HG03571 (cell line): ENCODE data around the gene MOSPD3.
"Not testable (repeated sequence)": the region's sequence is repeated elsewhere in the genome, so short reads cannot be mapped to it uniquely, and the experiment has no call there.

Experiments used
- ATAC-seq: cut with Tn5 transposase; IDR thresholded peaks from one replicate; pipeline ENCODE4 v1.9.1; 2021; ENCODE audit not compliant: unreplicated experiment

The MOSPD3 gene, protein sequence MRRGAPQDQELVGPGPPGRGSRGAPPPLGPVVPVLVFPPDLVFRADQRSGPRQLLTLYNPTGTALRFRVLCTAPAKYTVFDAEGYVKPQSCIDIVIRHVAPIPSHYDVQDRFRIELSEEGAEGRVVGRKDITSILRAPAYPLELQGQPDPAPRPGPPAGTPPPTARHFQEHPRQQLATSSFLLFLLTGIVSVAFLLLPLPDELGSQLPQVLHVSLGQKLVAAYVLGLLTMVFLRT

DNA sequence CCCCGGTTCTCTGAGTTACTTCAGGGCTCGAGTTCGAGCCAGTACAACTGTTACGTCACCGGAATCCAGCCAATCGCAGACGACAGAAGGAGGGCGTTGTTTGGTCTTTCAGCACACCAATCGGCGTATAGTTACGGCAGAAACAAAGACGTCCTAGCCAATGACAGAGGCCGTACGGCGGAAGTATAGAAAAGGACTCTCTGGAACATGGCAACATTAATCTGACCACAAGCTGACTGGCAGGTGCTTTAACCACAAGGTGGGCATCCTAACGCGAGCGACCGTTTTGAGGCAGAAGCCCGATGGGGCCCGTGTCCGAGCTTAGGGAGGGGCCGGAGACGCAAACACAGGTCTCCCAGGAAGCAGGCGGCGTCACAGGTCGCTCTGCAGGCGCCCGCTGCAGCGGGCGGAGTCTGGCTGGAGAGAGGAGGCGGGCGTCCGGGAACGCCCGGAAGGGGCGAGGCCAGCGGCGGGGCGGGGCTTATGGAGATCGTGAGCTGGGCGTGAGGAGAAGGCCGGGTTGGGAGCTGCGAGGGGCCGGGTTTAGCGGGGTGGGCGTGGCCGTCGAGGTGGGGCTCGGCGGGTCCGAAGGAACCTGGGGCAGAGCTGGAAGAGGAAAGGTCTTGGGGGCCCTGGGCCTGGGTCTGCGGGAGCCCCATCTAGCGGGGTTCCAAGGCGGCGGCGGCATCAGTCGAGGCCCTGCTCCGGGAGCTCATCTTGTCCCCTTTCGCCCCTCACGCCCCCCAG lies at the start of gene MOSPD3:
TSS of gene MOSPD3 (plus strand) at position 558 of the 747 bp plus-strand sequence. CDS start 252 bp downstream, outside the sequence.
- peak; percentile 91 for ATAC-seq

DNA sequence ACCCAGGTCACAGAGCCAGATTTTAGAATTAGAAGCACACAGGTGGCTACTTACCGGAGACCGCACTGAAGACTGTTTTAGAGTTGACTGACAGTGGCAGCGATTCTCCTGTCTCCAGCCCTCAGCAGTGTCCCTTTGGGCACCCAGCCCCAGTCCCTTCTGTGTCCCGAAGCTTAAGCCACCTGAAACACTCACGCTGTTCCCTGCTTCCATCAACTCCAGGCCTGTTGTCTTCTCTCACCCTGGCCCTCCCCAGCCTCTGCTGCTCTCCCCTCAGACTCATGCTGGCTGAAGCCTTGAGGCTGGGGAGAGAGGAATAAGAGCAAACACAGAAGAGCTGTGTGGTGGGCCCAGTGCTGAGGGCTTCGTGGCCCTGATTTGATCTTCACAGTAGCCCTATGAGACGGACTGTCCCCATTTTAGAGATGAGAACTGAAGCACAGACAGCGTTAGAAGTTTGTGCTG lies 49.2 kb upstream of the MOSPD3 start:
- ATAC-seq, result no peak

DNA sequence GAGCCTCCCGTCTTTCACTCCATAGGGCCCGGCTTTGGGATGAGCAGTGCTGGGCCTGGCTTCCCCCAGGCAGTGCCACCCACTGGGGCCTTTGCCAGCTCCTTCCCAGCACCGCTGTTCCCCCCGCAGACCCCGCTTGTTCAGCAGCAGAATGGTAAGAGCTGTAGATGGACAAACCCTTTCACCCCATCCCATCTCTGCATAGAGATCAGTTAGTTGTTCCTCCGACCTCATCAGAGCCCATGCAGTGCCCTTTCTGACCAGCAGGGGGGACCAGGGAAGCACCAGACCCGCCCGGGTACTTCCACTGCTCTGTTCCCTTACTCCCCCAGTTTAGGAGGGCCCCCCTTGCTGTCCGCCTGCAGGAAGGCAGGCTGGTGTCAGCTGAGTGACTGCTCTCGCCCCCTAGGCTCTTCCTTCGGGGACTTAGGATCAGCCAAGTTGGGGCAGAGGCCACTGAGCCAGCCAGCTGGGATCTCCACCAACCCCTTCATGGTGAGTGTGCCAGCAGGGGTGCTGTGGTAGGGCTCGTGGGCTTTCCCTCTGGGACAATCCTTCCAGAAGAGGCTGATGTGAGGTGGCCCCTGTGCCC lies 48.4 kb upstream of the MOSPD3 start:
- no peak for ATAC-seq

DNA sequence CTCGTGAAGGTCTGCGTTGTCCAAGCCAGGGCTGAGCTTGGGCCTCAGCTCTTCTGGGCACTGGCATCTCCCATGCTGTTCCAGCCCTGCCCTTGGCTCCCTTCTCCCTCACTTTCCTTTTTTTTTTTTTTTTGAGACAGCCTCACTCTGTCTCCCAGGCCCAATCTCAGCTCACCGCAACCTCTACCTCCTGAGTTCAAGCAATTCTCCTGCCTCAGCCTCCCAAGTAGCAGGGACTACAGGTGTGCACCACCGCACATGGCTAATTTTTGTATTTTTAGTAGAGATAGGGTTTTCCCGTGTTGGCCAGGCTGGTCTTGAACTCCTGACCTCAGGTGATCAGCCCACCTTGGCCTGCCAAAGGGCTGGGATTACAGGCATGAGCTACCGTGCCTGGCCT lies 47.9 kb upstream of the MOSPD3 start:
- not testable (repeated sequence) for ATAC-seq

DNA sequence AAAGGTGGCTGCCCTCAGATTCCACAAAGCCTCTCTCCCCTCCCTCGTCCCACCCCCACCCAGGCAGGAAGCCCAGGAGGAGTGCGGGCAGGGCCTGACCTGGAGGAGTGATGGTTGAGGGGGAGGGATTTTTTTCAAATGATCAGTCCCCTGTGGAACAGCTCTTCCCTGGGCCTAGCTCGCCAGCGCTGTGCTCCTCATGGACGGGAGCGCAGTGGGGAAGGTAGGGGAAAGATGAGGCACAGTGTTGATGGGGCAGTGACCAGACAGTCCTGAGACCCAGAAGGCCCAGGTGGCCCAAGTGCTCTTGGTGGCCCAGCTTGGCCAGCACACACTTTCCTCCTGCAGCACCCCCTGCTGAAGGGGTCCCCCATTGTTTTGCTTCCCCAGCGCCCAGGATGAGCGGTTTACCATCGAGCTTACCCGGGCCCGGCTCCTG lies 47.2 kb upstream of the MOSPD3 start:
- ATAC-seq, result no peak

DNA sequence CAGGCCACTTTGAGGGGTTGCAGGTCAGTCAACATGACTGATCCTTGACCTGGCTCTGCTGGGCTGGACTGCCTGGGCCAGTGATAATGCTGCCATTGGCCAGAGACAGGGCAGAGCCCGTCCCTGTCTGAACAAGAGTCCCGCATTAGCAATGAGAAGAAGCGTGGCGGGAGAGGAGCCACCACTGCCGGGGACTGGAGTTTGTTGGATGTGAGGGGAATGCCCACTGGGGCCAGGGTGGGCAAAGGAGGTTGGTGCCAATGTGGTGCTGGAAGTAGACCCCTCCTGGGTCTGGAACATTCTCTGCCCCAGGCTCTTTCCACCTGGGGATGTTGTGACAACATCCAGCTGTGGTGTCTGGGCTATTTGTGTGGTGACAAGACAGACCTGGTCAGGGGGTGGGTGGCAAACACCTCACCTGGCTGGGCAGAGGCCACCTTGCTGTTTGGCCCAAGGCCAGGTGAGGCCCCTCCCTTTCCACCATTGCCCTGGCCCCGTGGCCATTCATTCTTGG lies 46.3 kb upstream of the MOSPD3 start:
- ATAC-seq, result no peak

DNA sequence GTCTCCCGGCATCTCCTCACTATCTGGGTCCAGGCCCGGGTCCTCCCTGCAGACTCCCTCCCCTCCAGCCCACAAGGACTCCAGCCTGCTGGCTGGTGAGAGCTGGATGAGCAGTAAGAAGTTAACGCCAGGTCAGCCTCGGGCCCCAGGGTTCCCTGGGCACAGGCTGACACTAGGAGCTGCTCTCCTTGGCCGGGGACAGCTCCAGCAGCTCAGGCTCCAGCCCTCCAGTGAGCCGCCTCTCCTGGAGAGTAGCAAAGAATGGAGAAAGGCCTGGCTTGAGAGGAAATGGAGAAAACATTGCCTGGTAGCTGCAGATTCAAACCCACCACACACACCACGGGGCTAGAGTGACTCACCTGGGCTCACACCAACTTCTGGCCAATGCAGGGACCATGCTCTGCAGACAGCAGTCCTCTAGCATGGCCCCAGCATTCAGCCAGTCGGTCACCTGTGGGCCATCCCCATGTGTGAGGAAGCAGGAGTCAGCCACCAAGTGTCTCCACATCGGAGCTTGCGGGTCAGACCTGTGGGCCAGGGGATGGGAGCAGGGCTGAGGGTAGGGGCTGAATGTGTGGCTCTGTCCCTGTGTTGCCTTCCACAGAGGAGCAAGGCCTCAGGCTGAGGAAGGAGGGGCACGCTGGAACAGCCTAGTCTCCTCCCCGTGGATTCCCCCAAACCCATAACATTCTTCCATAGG lies 45.2 kb upstream of the MOSPD3 start:
- no peak for ATAC-seq

DNA sequence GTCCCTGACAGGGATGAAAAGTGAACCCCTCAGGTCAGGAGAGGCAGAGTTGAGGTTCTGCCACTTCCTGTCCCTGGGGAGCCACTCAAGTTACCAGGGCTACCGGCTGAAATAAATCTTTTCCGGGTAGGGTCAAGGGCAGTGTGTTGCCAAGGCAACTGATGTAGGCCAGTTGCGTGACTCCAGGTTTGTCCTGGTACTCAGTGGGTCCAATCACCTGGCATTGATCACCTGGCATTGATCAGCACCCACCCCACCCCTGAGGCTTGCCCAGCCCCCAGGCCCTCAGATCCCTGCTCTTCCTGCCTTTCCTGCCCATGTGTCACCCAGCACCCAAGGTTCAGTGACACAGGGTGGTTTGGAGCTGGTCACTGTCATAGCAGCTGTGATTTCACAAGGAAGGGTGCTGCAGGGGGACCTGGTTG lies 44.6 kb upstream of the MOSPD3 start:
- no peak for ATAC-seq

DNA sequence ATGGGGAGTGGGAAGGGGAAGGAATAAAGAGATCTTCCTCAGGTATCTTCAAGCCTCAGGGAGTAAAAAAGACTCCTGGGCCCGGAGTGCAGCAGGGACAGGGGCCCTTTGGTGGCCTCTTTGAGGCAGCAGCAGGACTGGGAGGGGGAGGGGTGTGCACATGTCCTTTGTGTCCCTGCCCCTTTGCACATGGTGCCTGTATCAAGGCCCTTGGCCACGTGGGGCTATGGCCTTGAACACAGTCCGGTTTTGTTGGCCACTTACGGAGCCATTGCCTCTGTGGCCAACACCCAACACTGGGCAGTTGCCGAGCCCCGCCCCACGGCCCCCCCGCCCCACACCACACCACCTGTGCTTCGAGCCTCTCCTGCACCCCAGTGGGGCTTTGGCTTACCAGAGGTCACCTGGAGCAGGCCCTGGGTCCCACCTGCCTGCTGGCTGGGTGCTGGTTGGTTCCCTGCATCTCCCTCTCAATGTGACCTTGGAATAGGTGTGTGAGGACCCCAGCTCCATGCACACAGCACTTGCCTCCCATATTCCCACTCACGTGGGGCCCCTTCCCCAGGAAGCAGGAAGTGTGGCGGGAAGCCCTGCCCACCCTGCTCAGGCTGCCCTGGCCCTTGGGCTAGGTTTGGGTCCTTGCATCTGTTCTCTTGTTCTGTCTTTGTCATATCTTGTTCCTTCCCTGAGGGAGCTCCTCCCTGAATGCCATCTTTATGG lies 44.0 kb upstream of the MOSPD3 start:
- ATAC-seq, result no peak

DNA sequence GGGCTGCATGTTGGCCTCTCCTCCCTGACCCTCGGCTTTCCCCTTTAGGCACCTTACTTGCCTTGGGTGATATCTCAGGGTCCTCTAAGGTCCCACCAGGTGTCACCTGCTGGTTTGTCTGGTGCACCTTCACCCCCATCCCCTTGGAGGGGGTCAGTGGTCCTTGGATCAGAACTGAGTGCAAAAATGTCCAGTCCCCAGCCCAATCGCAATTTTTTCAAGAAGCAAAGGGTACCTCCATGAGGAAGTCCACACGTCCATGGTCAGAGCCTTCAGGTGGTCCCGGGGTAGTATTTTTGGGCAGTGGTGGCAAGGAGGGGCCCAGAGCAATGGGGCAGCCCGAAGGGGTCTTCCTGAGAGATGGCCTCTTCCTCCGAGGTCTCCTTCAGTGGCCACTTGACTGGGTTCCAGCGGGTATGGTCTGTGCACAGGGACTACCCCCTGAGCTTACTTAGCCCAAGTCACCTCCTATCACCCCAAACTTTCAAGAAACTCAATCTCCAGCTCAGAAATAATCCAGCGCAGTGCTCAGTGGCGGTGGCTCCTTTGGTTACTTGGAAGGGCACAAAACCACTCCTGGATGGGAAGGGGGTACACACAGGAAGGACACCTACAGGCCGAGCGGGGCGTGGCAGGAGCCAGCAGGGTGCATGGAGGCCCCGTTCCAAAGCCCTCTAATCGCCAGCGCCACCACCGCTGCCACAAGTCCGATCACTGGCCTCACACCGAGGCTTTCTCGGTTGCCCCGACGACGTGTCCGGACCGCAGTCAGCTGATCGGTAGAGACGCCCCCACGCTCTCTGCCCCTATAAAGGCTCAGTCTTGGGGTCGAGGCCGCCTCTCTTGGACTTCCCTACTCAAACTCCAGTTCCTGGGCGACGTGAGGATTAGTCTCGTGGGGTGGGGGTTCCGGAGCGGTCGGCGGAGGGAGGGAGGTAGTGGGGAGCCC lies 43.2 kb upstream of the MOSPD3 start:
- ATAC-seq, result no peak

DNA sequence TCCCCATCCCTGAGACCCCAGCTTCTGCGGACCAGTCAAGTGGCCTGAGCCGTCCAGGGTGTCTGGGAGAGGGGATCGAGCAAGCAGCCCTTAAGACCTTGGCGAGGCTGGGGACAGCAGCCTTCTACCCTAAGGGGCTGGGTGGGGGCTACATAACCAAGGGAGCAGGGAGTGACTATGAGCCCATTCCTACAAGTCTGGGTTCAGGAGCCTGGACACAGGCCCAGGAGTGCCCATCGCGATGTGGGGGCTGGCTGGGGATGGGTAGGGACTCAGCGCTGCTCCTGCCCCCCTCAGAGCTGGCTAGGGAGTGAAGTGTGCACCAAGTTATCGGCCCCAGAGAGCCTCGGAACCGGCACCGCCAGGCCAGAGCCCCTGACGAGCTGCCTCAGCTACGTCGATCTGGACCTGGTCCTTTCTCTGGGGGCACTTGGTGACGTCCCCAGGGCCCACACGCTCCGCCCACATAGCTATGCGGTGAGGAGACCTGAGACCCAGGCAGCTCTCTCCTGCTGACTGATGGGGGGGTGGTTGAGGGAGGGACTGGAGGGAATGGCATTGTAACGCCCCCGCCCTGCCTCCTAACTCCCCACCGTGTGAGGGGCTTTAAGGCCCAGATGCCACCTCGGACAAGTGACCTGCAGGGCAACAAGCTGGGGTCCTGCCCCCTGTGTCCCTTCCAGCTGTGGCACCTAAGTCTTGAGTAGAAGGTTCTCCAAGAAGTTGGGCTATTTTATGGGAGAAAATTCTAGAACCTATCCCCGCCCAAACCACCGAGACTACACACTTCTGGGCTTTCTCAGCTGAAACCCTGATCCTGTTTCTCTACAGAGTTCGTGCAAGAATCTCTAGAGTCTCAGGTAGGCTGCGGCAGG lies 41.1 kb upstream of the MOSPD3 start:
- no peak for ATAC-seq

DNA sequence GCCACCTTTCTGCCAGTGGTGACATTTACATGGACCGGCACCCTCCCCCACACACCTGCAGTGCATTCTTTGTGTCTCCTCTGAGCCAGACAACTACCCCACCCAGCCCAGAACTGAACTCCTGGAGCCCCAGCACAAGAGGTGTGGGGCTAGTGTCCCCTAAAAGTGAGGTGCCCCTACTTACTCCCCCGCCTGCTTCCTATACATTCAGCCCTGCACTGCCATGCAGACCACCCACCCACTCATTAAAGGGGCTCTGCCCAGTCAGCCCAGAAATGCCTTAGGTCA lies 40.6 kb upstream of the MOSPD3 start:
- ATAC-seq, result no peak

DNA sequence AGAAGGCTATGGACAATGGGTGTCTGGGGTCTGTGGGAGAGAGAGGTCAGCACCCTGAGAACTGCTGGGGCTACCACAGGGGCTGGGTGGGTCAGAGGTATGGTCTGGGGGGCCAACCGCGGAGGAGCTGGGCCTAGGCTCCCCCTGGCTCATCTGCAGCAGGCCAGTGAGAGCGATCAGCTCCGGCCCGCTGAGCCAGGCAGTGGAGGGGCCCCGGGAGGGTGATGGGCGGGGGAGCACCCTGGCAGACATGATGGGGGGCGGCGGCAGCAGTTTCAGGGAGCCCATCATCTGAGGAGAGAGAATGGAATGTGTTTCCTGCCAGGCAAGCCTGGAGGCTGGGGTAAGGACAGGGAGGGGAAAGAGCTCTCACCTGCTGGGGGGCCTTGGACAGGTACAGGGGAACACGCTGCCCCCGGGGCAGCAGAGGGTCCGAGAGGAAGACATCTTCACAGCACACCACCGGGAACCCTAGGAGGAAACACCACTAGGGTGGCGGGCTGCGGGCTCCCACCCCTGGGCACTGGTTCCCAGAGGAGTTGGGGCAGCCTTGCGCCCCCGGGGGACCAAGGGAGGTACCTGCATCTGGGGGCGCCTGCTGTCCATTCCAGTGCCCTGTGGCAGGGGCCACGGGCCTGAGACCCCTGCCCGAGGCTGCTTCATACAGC lies 39.9 kb upstream of the MOSPD3 start:
- no peak for ATAC-seq

DNA sequence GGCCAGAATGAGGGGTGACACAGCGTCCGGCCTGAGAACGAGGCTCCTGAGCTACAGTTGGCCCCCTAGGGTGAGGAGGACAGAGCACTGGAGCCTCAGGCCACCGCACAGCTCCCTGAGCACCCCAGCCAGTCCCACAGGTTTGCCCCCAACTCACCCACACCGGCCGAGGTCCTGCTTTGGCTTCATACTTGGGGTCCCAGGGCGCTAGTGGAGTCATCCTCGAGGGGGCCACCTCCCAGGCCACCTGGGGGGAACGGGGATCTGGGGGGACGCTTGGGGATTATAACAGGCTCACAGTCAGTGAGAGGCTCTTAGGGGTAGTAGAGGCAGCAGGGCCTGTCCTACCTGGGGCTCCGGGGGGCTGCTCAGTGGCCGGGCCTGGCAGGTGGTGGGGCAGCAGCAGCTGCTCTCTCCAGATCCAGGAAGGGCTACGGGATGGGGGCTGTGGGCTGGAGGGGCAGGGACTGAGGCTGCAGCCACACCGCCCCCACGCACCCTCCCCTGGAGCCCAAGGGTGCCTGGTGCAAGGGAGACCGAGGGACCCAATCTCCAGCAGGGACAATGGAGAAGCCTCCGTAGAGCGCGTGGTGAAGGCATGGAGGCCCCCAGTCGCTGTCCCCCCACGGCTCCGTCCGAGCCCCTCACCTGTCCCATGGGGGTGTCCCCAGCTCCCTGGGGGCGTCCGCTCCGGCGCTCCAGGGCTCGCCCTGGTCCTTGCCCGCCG lies 39.2 kb upstream of the MOSPD3 start:
- no peak for ATAC-seq

DNA sequence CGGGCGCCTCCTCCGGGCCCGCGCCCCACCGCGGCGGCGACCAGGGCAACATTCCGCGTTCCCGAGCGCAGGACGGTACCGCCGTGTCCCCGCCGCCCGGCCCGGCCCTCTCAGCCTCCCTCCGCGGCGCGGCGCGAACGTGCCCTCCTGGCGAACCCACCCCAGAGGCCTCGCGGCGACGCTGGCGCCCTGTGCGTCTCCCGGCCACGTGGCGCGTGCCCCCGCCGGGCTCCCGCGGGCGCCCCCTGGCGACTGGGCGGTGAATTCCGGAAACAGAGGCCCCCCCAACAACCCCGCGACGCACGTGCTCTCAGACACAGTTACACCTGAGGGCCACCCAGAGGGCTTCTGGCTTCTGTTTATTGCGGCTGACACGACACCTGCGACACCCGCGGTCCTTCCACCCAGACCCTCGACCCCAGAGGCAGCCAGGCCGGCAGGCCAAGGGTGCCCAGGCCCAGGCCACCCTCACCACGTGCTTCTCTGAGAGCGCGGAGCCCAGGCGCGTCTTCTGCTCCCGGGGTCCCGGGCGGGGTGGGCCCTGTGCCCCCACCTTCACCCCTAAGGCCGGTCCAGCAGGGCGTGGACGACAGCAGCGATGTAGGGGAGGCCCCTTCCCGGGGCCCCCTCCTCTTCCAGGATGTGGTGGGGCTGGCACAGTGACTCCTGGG lies 38.5 kb upstream of the MOSPD3 start, which contains the start of gene SAP25:
TSS of gene SAP25 (minus strand) at position 210 of the 671 bp plus-strand sequence. CDS start at position 52, 158 bp downstream.
- ATAC-seq, result no peak

DNA sequence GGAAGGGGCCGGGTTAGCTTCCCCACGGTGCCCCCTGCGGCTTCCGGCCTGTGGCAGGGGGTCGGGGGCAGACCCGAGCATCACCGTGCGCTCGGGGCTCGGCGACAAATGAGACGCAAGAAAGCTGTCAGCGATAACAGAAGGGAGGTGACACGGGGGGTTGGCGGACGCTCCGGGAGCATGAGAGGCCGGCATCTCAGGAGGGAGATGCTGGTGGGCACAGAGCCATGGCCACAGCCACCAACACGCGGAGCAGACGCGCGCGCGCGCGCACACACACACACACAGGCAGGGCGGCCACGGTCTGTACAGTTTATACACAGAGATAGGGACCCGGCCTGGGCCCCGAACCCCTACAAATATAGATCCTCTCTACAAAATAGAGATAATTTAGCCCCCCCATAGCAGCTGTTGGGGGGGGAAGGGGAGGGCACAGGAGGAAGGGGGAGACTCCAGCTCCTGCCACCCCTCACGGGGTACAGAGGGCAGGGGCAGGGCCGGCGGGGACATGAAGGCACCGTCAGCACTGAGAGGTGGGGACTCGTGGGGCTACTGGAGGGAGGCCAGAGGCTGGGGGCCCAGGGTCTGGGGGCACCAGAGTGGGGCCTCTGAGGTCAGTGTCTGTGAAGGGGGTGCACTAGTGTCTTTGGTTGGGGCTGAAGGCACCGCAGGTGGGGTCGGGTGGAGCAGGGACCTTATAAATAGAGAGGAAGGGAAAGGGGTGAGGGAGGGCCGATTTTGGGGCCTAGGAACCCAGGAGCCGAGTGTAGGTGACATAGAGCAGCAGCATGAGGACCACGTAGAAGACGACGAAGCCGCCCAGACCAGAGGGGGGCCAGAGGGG lies 37.8 kb upstream of the MOSPD3 start:
- ATAC-seq, result no peak
